HepG2 (cell line): ENCODE data around the gene TP63. TPM values are rescaled to one million over a fixed set of nuclear protein-coding genes. Genes with fewer than 3 reads are reported as not detected.

Source experiments
- ATAC-seq: fragments of 200-7000 bp; cut with Tn5 transposase; 3 replicates; pipeline ENCODE4 v1.9.1; 2020; ENCODE audit warnings: mild to moderate bottlenecking, moderate library complexity
- BruUV-seq: library from RNA; stranded (reverse); fragments of 400-500 nt; replicated peaks from 2 replicates; lab custom pipeline; 2021; lab: Mats Ljungman, UMichigan
- CTCF ChIA-PET: fragments of 300-600 bp; formaldehyde crosslinking; extraction: SDS; loops from one replicate; lab custom pipeline; 2021; ENCODE audit warnings: low total read pairs, inconsistent platforms, low intra/inter-chr PET ratio; lab: Yijun Ruan, JAX
- POLR2A ChIA-PET: fragments of 350-600 bp; sonication (Branson Sonifier 250); formaldehyde crosslinking; loops from one replicate; lab custom pipeline; 2020; ENCODE audit warnings: antibody characterized with exemption, inconsistent platforms; lab: Yijun Ruan, JAX
- DNase-seq: peaks from one replicate; pipeline ENCODE4 v3.0.0-alpha.2; 2015; ENCODE audit warnings: low spot score
- FAIRE-seq: peaks from 3 replicates; lab custom pipeline; 2011; peaks lifted over from hg19 to GRCh38; lab: Jason Lieb, UNC
- H2AFZ ChIP-seq: one replicate; pipeline ENCODE4 v1.6.1; 2011; ENCODE audit warnings: low read length, inconsistent platforms
- H3K27ac ChIP-seq: fragments of 300-600 bp; 3 replicates; pipeline ENCODE4 v1.8.0; 2011; ENCODE audit warnings: mixed run types, mild to moderate bottlenecking, mixed read lengths, low read length, inconsistent platforms; ENCODE audit not compliant: insufficient read depth; ENCODE audit errors: extremely low read length
- H3K27me3 ChIP-seq, 2 experiments: fragments of 200-600 bp in 1 of 2; 2 replicates in 1 of 2; 3 replicates in 1 of 2; pipeline versions ENCODE4 v1.6.0 to v1.8.0; 2011; ENCODE audit warnings: low read length in 2 of 2, mild to moderate bottlenecking in 2 of 2, moderate library complexity in 2 of 2, inconsistent platforms in 1 of 2; ENCODE audit not compliant: insufficient read depth in 2 of 2, control insufficient read depth in 1 of 2
- H3K36me3 ChIP-seq, 2 experiments: fragments of 200-600 bp in 1 of 2; replicated peaks in 1 of 2; 2 replicates in 1 of 2; 3 replicates in 1 of 2; pipeline versions ENCODE4 v1.5.1 to v1.8.0; 2011; ENCODE audit warnings: low read length in 2 of 2, inconsistent platforms in 1 of 2; ENCODE audit not compliant: insufficient read depth in 2 of 2, control insufficient read depth in 1 of 2
- H3K4me1 ChIP-seq: 2 replicates; pipeline ENCODE4 v1.5.1; 2012; ENCODE audit warnings: low read length, inconsistent platforms; ENCODE audit not compliant: insufficient read depth
- H3K4me2 ChIP-seq: 2 replicates; pipeline ENCODE4 v1.6.0; 2011; ENCODE audit warnings: low read depth, low read length, inconsistent platforms
- H3K4me3 ChIP-seq, 3 experiments: fragments of 200-600 bp in 1 of 3; sonication (generic), shearing (Covaris generic) in 1 of 3; replicated peaks in 1 of 3; 2 replicates each; pipeline ENCODE4 v1.5.1; 2011 to 2016; ENCODE audit warnings: low read length in 3 of 3, inconsistent platforms in 2 of 3, low read depth in 2 of 3, mild to moderate bottlenecking in 2 of 3, control low read depth in 1 of 3, mixed read lengths in 1 of 3; ENCODE audit not compliant: insufficient read depth in 1 of 3
- H3K79me2 ChIP-seq: one replicate; pipeline ENCODE4 v1.6.1; 2011; ENCODE audit warnings: low read length, inconsistent platforms; ENCODE audit not compliant: insufficient read depth
- H3K9ac ChIP-seq: 2 replicates; pipeline ENCODE4 v1.6.0; 2011; ENCODE audit warnings: mild to moderate bottlenecking, low read depth, low read length, inconsistent platforms; ENCODE audit not compliant: insufficient read depth
- H3K9me3 ChIP-seq: 2 replicates; pipeline ENCODE4 v1.5.1; 2012; ENCODE audit warnings: mild to moderate bottlenecking, low read length
- H4K20me1 ChIP-seq: 2 replicates; pipeline ENCODE4 v1.6.0; 2011; ENCODE audit warnings: inconsistent platforms, mild to moderate bottlenecking, low read length, moderate library complexity; ENCODE audit not compliant: insufficient read depth
- CBX2 ChIP-seq, 2 experiments: fragments of 200-600 bp in 1 of 2; sonication (generic); formaldehyde crosslinking in 1 of 2; IDR thresholded peaks; 2 replicates each; pipeline versions ENCODE4 v1.7.0 to v1.8.1; 2018 to 2022; ENCODE audit warnings: low read depth in 2 of 2, low read length in 1 of 2, mild to moderate bottlenecking in 1 of 2, missing genetic modification reagents in 1 of 2
- CSRNP2 ChIP-seq: sonication (generic); formaldehyde crosslinking; conservative IDR thresholded peaks from 2 replicates; pipeline ENCODE4 v1.8.0; 2022; ENCODE audit warnings: low read depth, missing genetic modification reagents
- EHMT2 ChIP-seq: fragments of 200-600 bp; sonication (generic); IDR thresholded peaks from 2 replicates; pipeline ENCODE4 v1.7.0; 2017; ENCODE audit warnings: antibody characterized with exemption, low read depth, low read length, borderline replicate concordance
- GABPB1 ChIP-seq: IDR thresholded peaks from 2 replicates; pipeline ENCODE4 v1.6.1; 2016; ENCODE audit warnings: mild to moderate bottlenecking, missing genetic modification reagents, moderate library complexity, missing compliant biosample characterization
- KDM5B ChIP-seq: sonication (generic); formaldehyde crosslinking; IDR thresholded peaks from 2 replicates; pipeline ENCODE4 v1.4.0; 2020; ENCODE audit warnings: missing genetic modification reagents, mild to moderate bottlenecking, borderline replicate concordance
- KLF12 ChIP-seq: sonication (generic); formaldehyde crosslinking; IDR thresholded peaks from 2 replicates; pipeline ENCODE4 v1.4.0; 2020; ENCODE audit warnings: missing genetic modification reagents, borderline replicate concordance
- MAF1 ChIP-seq: sonication (generic); formaldehyde crosslinking; IDR thresholded peaks from 2 replicates; pipeline ENCODE4 v1.5.0; 2020; ENCODE audit warnings: missing genetic modification reagents, borderline replicate concordance
- MAFF ChIP-seq: IDR thresholded peaks from 2 replicates; pipeline ENCODE4 v1.6.1; 2011; ENCODE audit warnings: low read depth, low read length, improper control_type of control experiment
- PTBP1 ChIP-seq: fragments of 200-400 bp; formaldehyde crosslinking; IDR thresholded peaks from 2 replicates; pipeline ENCODE4 v1.6.1; 2018; ENCODE audit warnings: low read length, low read depth; ENCODE audit not compliant: poor library complexity, severe bottlenecking
- RNF2 ChIP-seq: fragments of 450-650 bp; conservative IDR thresholded peaks from 2 replicates; pipeline ENCODE4 v1.6.1; 2016; ENCODE audit warnings: low read depth
- SATB2 ChIP-seq: sonication (generic); formaldehyde crosslinking; IDR thresholded peaks from 2 replicates; pipeline ENCODE4 v1.5.0; 2020; ENCODE audit warnings: missing genetic modification reagents
- SOX13 ChIP-seq, 3 experiments: fragments of 450-650 bp in 1 of 3; sonication (generic) in 1 of 3; formaldehyde crosslinking in 1 of 3; IDR thresholded peaks in 2 of 3; conservative IDR thresholded peaks in 1 of 3; 2 replicates each; pipeline versions ENCODE4 v1.5.0 to v1.6.1; 2016 to 2020; ENCODE audit warnings: antibody characterized with exemption in 1 of 3, mild to moderate bottlenecking in 1 of 3, missing compliant biosample characterization in 1 of 3, missing genetic modification reagents in 1 of 3, moderate library complexity in 1 of 3
- SRSF4 ChIP-seq: fragments of 200-400 bp; formaldehyde crosslinking; IDR thresholded peaks from one replicate; pipeline ENCODE4 v1.6.1; 2018; ENCODE audit warnings: mild to moderate bottlenecking, low read depth, low read length, moderate library complexity; ENCODE audit not compliant: poor library complexity, severe bottlenecking
- ZKSCAN8 ChIP-seq: IDR thresholded peaks from 2 replicates; pipeline ENCODE4 v1.6.1; 2016; ENCODE audit warnings: borderline replicate concordance, missing genetic modification reagents, missing compliant biosample characterization
- ZNF12 ChIP-seq: sonication (generic); formaldehyde crosslinking; IDR thresholded peaks from 2 replicates; pipeline ENCODE4 v1.5.0; 2020; ENCODE audit warnings: missing genetic modification reagents
- ZNF256 ChIP-seq: sonication (generic); formaldehyde crosslinking; conservative IDR thresholded peaks from 2 replicates; pipeline ENCODE4 v1.4.0; 2020; ENCODE audit warnings: missing genetic modification reagents
- ZNF317 ChIP-seq: sonication (generic); formaldehyde crosslinking; IDR thresholded peaks from 2 replicates; pipeline ENCODE4 v1.5.0; 2020; ENCODE audit warnings: mild to moderate bottlenecking, missing genetic modification reagents
- ZNF644 ChIP-seq: IDR thresholded peaks from 2 replicates; pipeline ENCODE4 v1.6.1; 2016; ENCODE audit warnings: low read depth
- ZNF883 ChIP-seq: sonication (generic); formaldehyde crosslinking; IDR thresholded peaks from 2 replicates; pipeline ENCODE4 v1.5.1; 2020; ENCODE audit warnings: mild to moderate bottlenecking, missing genetic modification reagents; ENCODE audit errors: not compliant biosample characterization
- WGBS: methylation state at CpG from one replicate; pipeline ENCODE4 v1.1.6; 2017; ENCODE audit warnings: low lambda C conversion rate; 5-methylcytosine and 5-hydroxymethylcytosine counted together
- in situ Hi-C: cut with HindIII; loops from 2 replicates; pipeline ENCODE4 v1.10.0; 2017; ENCODE audit warnings: low pct_unique_long_range_greater_than_20kb; ENCODE audit not compliant: extremely low pct_ligation_motif_present
- intact Hi-C: fragments of 100-400 bp; cut with micrococcal nuclease; formaldehyde crosslinking; loops from one replicate; pipeline ENCODE4 v1.10.0; 2022; ENCODE audit not compliant: unreplicated experiment
- polyA plus RNA-seq, 8 experiments: library from polyadenylated mRNA; depleted of rRNA in 3 of 8; stranded (reverse) in 7 of 8; unstranded in 1 of 8; fragments of >200 nt; fragmentation: Illumina TruSeq in 4 of 8; extraction: Trizol in 4 of 8; gene quantifications; 2 replicates each; pipeline versions ENCODE4 v1.2.1 to v1.2.3, GENCODE V29; 2011 to 2016; ENCODE audit warnings: low read depth in 4 of 8, missing spikeins in 1 of 8, mixed read lengths in 1 of 8; ENCODE audit not compliant: insufficient read depth in 1 of 8
- total RNA-seq, 5 experiments: library from RNA; depleted of rRNA; stranded (reverse); fragments of >200 nt; fragmentation: Illumina TruSeq; extraction: Trizol; gene quantifications; 2 replicates each; pipeline ENCODE4 v1.2.3, GENCODE V29; 2016; ENCODE audit warnings: low read depth in 1 of 5

TP63 gene
- total and polyA plus RNA-seq, 2 of the 13 experiments (the other 11 are each of a cell fraction or from before 2014, with no cell fraction given) = not detected

- TF ChIP-seq CSRNP2 (CRISPR knock-in tag) (no peak), ZNF256 (no peak), GABPB1 (no peak)
These were observed 259.3 kb downstream of the TP63 start (continued) for GRCh38 chr3:189890496-189890895.

- intact Hi-C loops = no loop called here
- no peaks in the 10 kb centered on the region for H3K9me3 ChIP-seq
- DNase-seq = no peak
- no peak overlapping the region for H2AFZ ChIP-seq
- TF ChIP-seq SATB2 (CRISPR knock-in tag) (no peak), KDM5B (CRISPR knock-in tag) (no peak), CBX2 (IDR thresholded peaks at IDR 0.05; ENCODE audit: low read depth, low read length) (no peak), CBX2 (CRISPR knock-in tag; IDR thresholded peaks at IDR 0.05; ENCODE audit: low read depth) (no peak), ZNF644 (CRISPR knock-in tag) (no peak), MAF1 (no peak), ZNF883 (no peak), SOX13 (IDR thresholded peaks at IDR 0.05) (no peak), SOX13 (CRISPR knock-in tag; conservative IDR thresholded peaks at IDR 0.05 in 1 of 2, IDR thresholded peaks at IDR 0.05 in 1 of 2) (no peak), SRSF4 (no peak), RNF2 (no peak), MAFF (no peak), PTBP1 (no peak), ZKSCAN8 (CRISPR knock-in tag) (no peak), EHMT2 (no peak), ZNF12 (CRISPR knock-in tag) (no peak), ZNF317 (CRISPR knock-in tag) (no peak), KLF12 (no peak)
- no peak overlapping the region for H3K9ac ChIP-seq
- CTCF ChIA-PET = no interaction called here
- POLR2A ChIA-PET = no interaction called here
- no peaks in the 10 kb centered on the region for H3K4me1 ChIP-seq
- no peak for ATAC-seq
- no peaks in the 10 kb centered on the region for H4K20me1 ChIP-seq
- H3K79me2 ChIP-seq = no peaks in the 10 kb centered on the region
- H3K4me2 ChIP-seq = no peak overlapping the region
- no TSS peak for BruUV-seq
- no peaks in the 10 kb centered on the region for H3K36me3 ChIP-seq
- no peak overlapping the region for H3K27ac ChIP-seq
- in situ Hi-C loops = no loop called here
- no peak overlapping the region for H3K4me3 ChIP-seq
- no peaks in the 10 kb centered on the region for H3K27me3 ChIP-seq
- 5% methylated on average over 3 of the region's 3 CpGs for WGBS
- FAIRE-seq = no peak
These were observed 265.3 kb downstream of the TP63 start for GRCh38 chr3:189896533-189896932.
